Testis (tissue), 2 donors: Measurements from ENCODE around the gene MAP7.

ENCODE experiments used
- CTCF ChIP-seq, 3 experiments: fragments of 450-650 bp in 2 of 3; fragments of 200-600 bp in 1 of 3; sonication (generic) in 1 of 3; IDR thresholded peaks; one replicate each; pipeline ENCODE4 v1.5.1; 2016 to 2019; ENCODE audit warnings: antibody characterized with exemption in 3 of 3, mild to moderate bottlenecking in 2 of 3, moderate library complexity in 1 of 3
- POLR2A ChIP-seq: fragments of 450-650 bp; IDR thresholded peaks from one replicate; pipeline ENCODE4 v1.6.1; 2017; ENCODE audit warnings: antibody characterized with exemption, mild to moderate bottlenecking, moderate library complexity

GRCh38 chr6:136550045-136550329, 235 bp downstream of the MAP7 start:
- TF ChIP-seq CTCF (IDR thresholded peaks at IDR 0.05) (no peak), POLR2A (no peak)
